Adrenal gland (tissue), 5 donors: Measurements from ENCODE around the gene LRRC75A.

ENCODE experiments used
- CTCF ChIP-seq, 6 experiments: fragments of 450-650 bp in 4 of 6; fragments of 200-600 bp in 2 of 6; sonication (generic) in 1 of 6; IDR thresholded peaks; 1 replicate in 5 of 6; 2 replicates in 1 of 6; pipeline versions ENCODE4 v1.5.1 to v1.8.0; 2016 to 2021; ENCODE audit warnings: antibody characterized with exemption in 6 of 6, mild to moderate bottlenecking in 2 of 6, moderate library complexity in 1 of 6
- POLR2A ChIP-seq, 2 donors: fragments of 450-650 bp; IDR thresholded peaks; one replicate each; pipeline ENCODE4 v1.6.1; 2017; ENCODE audit warnings: antibody characterized with exemption in 2 of 2, mild to moderate bottlenecking in 2 of 2, moderate library complexity in 1 of 2
- donor health status: DM: no; HTN: no; CAD: no.

- TF ChIP-seq CTCF (IDR thresholded peaks at IDR 0.05) = no peak
- TF ChIP-seq POLR2A (IDR thresholded peaks at IDR 0.05) = no peak
These were observed 3.6 kb upstream of the LRRC75A start for GRCh38 chr17:16495561-16495960.
